Transverse colon (tissue), 4 donors: ENCODE measurements around the gene CARD16.
"Not testable (repeated sequence)": the region's sequence is repeated elsewhere in the genome, so short reads cannot be mapped to it uniquely, and the experiment has no call there.

ENCODE experiments used
- POLR2A ChIP-seq: fragments of 450-650 bp; IDR thresholded peaks from one replicate; pipeline ENCODE4 v1.6.1; 2016; ENCODE audit warnings: antibody characterized with exemption, mild to moderate bottlenecking, moderate library complexity
- POLR2AphosphoS5 ChIP-seq, 3 donors: sonication (generic); formaldehyde crosslinking; IDR thresholded peaks; one replicate each; pipeline ENCODE4 v1.6.1; 2016; ENCODE audit warnings: antibody characterized with exemption in 3 of 3
- TF ChIP-seq, protein P1 (sequence below), 5 experiments: fragments of 200-600 bp in 3 of 5; fragments of 450-650 bp in 2 of 5; sonication (generic) in 3 of 5; IDR thresholded peaks; 1 replicate in 2 of 5; 2 replicates in 3 of 5; pipeline ENCODE4 v1.5.1; 2016 to 2017; ENCODE audit warnings: antibody characterized with exemption in 5 of 5, inconsistent platforms in 3 of 5, mild to moderate bottlenecking in 2 of 5, moderate library complexity in 1 of 5

GRCh38 chr11:105077141-105077790, 32.1 kb upstream of the CARD16 start:
- TF ChIP-seq, protein P1, sequence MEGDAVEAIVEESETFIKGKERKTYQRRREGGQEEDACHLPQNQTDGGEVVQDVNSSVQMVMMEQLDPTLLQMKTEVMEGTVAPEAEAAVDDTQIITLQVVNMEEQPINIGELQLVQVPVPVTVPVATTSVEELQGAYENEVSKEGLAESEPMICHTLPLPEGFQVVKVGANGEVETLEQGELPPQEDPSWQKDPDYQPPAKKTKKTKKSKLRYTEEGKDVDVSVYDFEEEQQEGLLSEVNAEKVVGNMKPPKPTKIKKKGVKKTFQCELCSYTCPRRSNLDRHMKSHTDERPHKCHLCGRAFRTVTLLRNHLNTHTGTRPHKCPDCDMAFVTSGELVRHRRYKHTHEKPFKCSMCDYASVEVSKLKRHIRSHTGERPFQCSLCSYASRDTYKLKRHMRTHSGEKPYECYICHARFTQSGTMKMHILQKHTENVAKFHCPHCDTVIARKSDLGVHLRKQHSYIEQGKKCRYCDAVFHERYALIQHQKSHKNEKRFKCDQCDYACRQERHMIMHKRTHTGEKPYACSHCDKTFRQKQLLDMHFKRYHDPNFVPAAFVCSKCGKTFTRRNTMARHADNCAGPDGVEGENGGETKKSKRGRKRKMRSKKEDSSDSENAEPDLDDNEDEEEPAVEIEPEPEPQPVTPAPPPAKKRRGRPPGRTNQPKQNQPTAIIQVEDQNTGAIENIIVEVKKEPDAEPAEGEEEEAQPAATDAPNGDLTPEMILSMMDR (IDR thresholded peaks at IDR 0.05) = not testable (repeated sequence)
- not testable (repeated sequence) for TF ChIP-seq POLR2AphosphoS5 (IDR thresholded peaks at IDR 0.05); POLR2A
